UCSD-AML1 (cell line): ENCODE data around the gene ZMYM2.

Experiments used
- DNase-seq: peaks from one replicate; lab custom pipeline; 2025; ENCODE audit not compliant: unreplicated experiment; lab: John Stamatoyannopoulos, UW

ZMYM2 gene

GRCh38 chr13:20102525-20103180 is 144.1 kb downstream of the ZMYM2 start:
- DNase-seq, result no peak

- DNase-seq, result no peak
These were observed 146.7 kb downstream of the ZMYM2 start for GRCh38 chr13:20105161-20105689.

- DNase-seq, result no peak
These were observed 148.2 kb downstream of the ZMYM2 start for GRCh38 chr13:20106742-20107141.

- no peak for DNase-seq
These were observed 150.5 kb downstream of the ZMYM2 start for GRCh38 chr13:20109037-20109436.

GRCh38 chr13:20114066-20114610 is 155.6 kb downstream of the ZMYM2 start:
- no peak for DNase-seq

GRCh38 chr13:20116213-20116612 is 157.7 kb downstream of the ZMYM2 start:
- no peak for DNase-seq

- DNase-seq, result peak; percentile 73
These were observed 160.0 kb downstream of the ZMYM2 start for GRCh38 chr13:20118268-20119140.

- no peak for DNase-seq
These were observed 161.4 kb downstream of the ZMYM2 start for GRCh38 chr13:20119960-20120359.

- DNase-seq, result no peak
These were observed 162.6 kb downstream of the ZMYM2 start for GRCh38 chr13:20121159-20121525.

GRCh38 chr13:20124303-20124702 is 165.8 kb downstream of the ZMYM2 start:
- no peak for DNase-seq

GRCh38 chr13:20125129-20125782 is 166.7 kb downstream of the ZMYM2 start:
- DNase-seq, result no peak

GRCh38 chr13:20125783-20126165 is 167.2 kb downstream of the ZMYM2 start:
- DNase-seq, result no peak

- DNase-seq, result no peak
These were observed 168.2 kb downstream of the ZMYM2 start for GRCh38 chr13:20126541-20127261.

GRCh38 chr13:20127262-20127561 is 168.7 kb downstream of the ZMYM2 start:
- no peak for DNase-seq

- peak; percentile 82 for DNase-seq
These were observed 169.3 kb downstream of the ZMYM2 start for GRCh38 chr13:20127562-20128458.

GRCh38 chr13:20128459-20128931 is 170.0 kb downstream of the ZMYM2 start:
- no peak for DNase-seq

- DNase-seq, result no peak
These were observed 170.5 kb downstream of the ZMYM2 start for GRCh38 chr13:20129076-20129475.

- DNase-seq, result no peak
These were observed 171.5 kb downstream of the ZMYM2 start for GRCh38 chr13:20130012-20130411.

GRCh38 chr13:20130652-20131051 is 172.1 kb downstream of the ZMYM2 start:
- DNase-seq, result no peak
